B cell (primary cell): Measurements from ENCODE around the gene MEIKIN.

Experiments used
- CTCF ChIP-seq: fragments of 200-600 bp; IDR thresholded peaks from one replicate; pipeline ENCODE4 v1.8.0; 2022; ENCODE audit warnings: antibody characterized with exemption, mild to moderate bottlenecking
- EZH2 ChIP-seq: IDR thresholded peaks from 2 replicates; pipeline ENCODE4 v1.6.1; 2012; ENCODE audit warnings: borderline replicate concordance, low read depth, mild to moderate bottlenecking, moderate library complexity, low read length; ENCODE audit not compliant: insufficient read depth, poor library complexity, severe bottlenecking

- TF ChIP-seq CTCF = no peak
- no peak for TF ChIP-seq EZH2
Measured at GRCh38 chr5:131794586-131794985, 150.9 kb downstream of the MEIKIN start.
